Mesodermal cell (in vitro differentiated cells): Measurements from ENCODE around the gene VDR.

ENCODE experiments used
- H3K27ac ChIP-seq: 2 replicates; pipeline ENCODE4 v1.7.0; 2013; ENCODE audit warnings: mild to moderate bottlenecking, low read depth, low read length, moderate library complexity; ENCODE audit not compliant: severe bottlenecking
- H3K36me3 ChIP-seq: 2 replicates; pipeline ENCODE4 v1.7.1; 2013; ENCODE audit warnings: mild to moderate bottlenecking, low read length, moderate library complexity; ENCODE audit not compliant: control insufficient read depth, insufficient read depth
- H3K4me1 ChIP-seq: one replicate; pipeline ENCODE4 v1.7.1; 2013; ENCODE audit warnings: mild to moderate bottlenecking, low read length; ENCODE audit not compliant: insufficient read depth, control insufficient read depth, poor library complexity, severe bottlenecking
- H3K4me3 ChIP-seq: 2 replicates; pipeline ENCODE4 v1.7.0; 2013; ENCODE audit warnings: low read length, control low read depth, mild to moderate bottlenecking; ENCODE audit not compliant: insufficient read depth, poor library complexity, severe bottlenecking; ENCODE audit errors: extremely low read depth
- H3K9me3 ChIP-seq: 2 replicates; pipeline ENCODE4 v1.7.1; 2013; ENCODE audit warnings: mild to moderate bottlenecking, low read length, moderate library complexity; ENCODE audit not compliant: control insufficient read depth
- WGBS, 2 experiments: methylation state at CpG; one replicate each; pipeline ENCODE4 v1.1.5; 2013; ENCODE audit warnings: missing lambda C conversion rate in 2 of 2; ENCODE audit not compliant: insufficient coverage in 2 of 2; 5-methylcytosine and 5-hydroxymethylcytosine counted together

The VDR gene

DNA sequence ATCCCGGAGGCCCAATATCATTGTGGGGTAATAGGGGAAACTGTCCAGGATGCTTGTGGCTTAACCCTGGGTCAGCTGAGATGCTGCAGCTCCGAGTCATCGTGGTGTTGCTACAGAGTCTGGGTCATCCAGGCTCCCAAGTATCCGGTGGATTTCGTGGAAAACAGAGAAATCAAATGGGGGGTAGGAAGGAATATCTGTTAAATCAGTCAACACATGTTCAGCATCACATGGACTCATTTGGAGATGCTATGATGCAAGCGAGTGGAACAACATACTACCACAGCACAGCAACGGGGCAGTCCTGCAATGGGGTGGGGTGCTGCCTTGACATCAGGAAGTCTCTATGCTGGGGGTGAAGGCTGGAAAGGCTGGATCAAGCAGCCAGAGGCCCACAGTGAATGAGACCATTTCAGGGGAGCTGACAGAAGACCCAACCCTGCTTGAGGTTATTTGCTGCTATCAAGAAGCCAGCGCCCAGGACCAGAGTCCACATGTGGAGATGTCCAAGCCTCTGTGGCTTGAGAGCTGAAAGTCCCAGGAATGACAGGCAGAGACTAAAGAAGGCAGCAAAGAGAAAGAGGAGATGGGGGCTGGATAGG, 22.9 kb downstream of the VDR start:
- H3K27ac ChIP-seq: peak overlapping the region; percentile 32
- peaks cover 32% of the 10 kb centered on the region for H3K4me1 ChIP-seq

DNA sequence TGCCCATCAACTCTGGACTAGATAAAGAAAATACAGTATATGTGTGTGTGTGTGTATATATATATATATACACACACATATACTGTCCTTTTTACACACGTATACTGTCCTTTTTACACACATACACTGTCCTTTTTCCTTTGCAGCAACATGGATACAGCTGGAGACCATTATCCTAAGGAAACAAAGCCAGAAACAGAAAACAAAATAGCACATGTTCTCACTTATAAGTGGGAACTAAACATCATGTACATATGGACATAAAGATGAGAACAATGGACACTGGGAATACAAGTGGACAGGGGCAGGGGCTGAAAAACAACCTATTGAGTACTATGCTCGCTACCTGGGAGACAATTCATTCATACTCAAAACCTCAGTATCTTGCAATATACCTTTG, 23.7 kb downstream of the VDR start:
- Histone ChIP-seq H3K4me3 (no peak overlapping the region), H3K4me1 (peaks cover 38% of the 10 kb centered on the region), H3K36me3 (no peaks in the 10 kb centered on the region), H3K27ac (no peak overlapping the region), H3K9me3 (no peaks in the 10 kb centered on the region)
- WGBS, 2 experiments: 100% methylated on average over 1 of the region's 2 CpGs; no CpG with 5 or more reads in 1 of the 2 experiments

More for the DNA sequence above, 22.9 kb downstream of the VDR start:
- Histone ChIP-seq H3K36me3 (no peaks in the 10 kb centered on the region), H3K4me3 (no peak overlapping the region), H3K9me3 (no peaks in the 10 kb centered on the region)
- WGBS, 2 experiments: 65 to 91% methylated on average over 4 to 7 of the region's 8 CpGs

DNA sequence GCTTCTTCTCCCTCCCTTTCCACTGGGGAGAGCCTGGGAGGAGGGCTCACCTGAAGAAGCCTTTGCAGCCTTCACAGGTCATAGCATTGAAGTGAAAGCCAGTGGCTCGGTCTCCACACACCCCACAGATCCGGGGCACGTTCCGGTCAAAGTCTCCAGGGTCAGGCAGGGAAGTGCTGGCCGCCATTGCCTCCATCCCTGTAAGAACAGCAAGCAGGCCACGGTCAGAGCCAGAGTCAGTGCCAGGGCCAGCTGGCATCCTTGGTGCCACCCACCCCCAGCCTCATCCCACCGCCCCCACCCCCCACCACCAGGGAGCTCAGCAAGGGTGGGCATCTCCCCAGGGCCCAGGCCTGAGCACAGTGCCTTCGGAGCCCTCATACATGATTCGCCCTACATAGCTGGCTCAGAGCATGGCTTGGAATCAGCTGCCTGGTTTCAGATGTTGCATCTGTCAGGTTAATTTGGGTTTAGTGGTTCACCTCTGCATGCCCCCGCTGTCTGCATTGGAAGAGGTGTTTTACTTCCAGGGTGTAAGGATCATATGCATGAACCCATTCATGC, 25.8 kb downstream of the VDR start:
- WGBS, 2 experiments: 96 to 97% methylated on average over 5 to 6 of the region's 10 CpGs
- H3K9me3 ChIP-seq: no peaks in the 10 kb centered on the region
- H3K4me1 ChIP-seq: peaks cover 30% of the 10 kb centered on the region
- H3K4me3 ChIP-seq: no peak overlapping the region
- no peak overlapping the region for H3K27ac ChIP-seq
- H3K36me3 ChIP-seq: no peaks in the 10 kb centered on the region

DNA sequence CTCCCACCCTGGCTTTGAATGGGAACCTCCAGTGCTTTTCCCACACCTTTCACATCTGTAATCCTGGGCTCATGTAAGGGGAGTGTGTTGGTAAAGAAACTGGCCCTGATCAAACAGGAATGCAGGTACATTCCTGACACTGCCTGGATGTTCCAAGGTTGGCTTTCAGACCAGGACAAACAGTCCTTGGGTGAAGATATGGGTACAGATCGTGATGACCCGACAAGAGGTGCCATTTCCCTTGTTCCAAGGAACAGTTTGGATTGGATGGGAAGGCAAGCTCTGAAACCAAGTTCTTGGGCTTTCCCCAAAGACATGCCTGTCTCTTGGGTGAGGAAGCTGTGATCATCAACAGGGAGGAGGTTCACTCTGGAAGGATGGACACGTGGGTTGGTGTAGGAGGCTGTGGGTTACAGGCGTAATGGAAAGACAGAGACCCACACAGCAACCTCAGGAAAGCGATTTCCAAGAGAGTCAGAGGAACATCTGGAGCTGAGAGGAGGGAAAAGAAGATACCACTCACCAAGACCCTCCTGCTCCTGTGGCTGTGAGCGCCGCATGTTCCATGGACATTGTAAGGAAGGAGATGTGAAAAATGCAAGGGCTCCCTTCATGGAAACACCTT, 26.4 kb downstream of the VDR start:
- Histone ChIP-seq H3K4me3 (no peak overlapping the region), H3K4me1 (peaks cover 27% of the 10 kb centered on the region), H3K36me3 (no peaks in the 10 kb centered on the region), H3K9me3 (no peaks in the 10 kb centered on the region), H3K27ac (no peak overlapping the region)
- 89 to 92% methylated on average over 4 to 6 of the region's 7 CpGs for WGBS, 2 experiments

DNA sequence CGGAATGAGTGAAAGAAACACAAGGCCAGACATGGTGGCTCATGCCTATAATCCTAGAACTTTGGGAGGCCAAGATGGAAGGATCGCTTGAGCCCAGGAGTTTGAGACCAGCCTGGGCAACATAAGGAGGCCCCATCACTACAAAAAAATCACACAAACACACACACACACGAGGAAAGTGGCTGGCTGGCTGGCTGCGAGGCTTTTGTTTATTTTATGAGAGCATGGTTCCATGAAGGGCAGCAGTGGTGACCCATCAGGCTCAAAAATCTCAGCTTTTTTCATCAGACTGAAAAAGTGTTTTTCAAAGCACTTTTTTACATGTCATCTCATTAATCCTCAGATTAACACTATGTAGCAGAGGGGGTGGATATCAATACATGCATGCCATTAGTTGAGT, 27.7 kb downstream of the VDR start:
- Histone ChIP-seq H3K4me3 (no peak overlapping the region), H3K36me3 (no peaks in the 10 kb centered on the region), H3K4me1 (peaks cover 14% of the 10 kb centered on the region), H3K27ac (no peak overlapping the region), H3K9me3 (no peaks in the 10 kb centered on the region)
- 90 to 100% methylated on average over 2 of the region's 4 CpGs for WGBS, 2 experiments

DNA sequence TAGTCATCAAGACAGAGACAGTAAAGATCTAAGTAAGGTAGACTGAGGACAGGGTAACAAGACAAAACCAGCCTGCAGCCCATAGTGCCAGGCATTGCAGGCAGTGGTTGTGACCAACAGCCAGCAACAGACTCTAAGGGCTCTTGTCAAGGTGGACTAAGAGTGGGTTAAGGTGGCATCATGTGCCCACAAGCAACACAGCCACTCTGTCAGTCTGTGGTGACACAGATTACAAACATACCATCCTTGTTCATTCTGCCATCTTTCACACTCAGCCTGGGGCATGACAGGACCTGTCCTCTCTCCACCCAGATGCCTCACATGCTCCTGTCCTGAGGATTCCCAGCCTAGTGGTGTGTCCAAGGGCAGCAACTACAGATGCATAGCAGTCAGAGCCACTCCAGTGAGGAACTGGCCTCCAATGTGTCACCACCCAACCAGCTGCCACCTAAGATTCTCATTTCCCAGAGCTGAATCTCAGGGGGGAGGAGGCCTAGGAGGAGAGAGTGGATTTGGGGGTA, 28.3 kb downstream of the VDR start:
- Histone ChIP-seq H3K36me3 (no peaks in the 10 kb centered on the region), H3K4me3 (no peak overlapping the region), H3K9me3 (no peaks in the 10 kb centered on the region), H3K4me1 (peaks cover 9% of the 10 kb centered on the region), H3K27ac (no peak overlapping the region)

DNA sequence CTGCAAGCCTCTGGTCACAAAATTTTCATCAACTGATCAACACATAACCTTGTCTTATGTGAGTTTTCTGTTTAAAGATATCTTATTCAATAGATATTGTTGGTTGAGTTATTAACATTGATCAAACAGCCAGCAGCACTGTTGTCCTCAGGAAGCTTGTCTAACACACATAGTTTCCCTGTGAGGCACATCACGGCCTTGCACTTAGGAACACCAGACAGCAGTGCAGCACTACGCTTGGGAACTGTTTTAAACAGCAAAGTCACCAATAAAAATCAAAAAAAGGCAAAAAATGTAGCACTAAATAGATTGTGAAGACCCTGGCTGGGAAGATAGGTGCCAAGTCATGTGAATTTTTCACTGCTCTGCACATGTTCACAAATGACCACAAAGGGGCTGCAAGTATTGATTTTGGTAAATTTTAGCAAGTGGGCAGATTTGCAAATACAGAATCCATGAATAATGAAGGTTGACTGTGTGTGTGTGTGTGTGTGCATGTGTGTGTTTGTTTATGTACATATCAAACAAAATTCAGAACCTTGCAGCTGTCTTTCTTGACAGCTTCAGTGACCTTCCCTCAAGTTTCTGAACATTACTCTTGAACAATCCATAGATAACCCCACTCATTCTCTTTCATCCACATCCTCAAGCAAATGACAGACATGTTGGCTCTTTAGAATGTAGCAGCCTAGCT, 28.9 kb downstream of the VDR start:
- WGBS, 2 experiments: 90% methylated on average over 1 of the region's 2 CpGs; no CpG with 5 or more reads in 1 of the 2 experiments
- H3K4me3 ChIP-seq: no peak overlapping the region
- peaks cover 9% of the 10 kb centered on the region for H3K4me1 ChIP-seq
- no peak overlapping the region for H3K27ac ChIP-seq
- H3K36me3 ChIP-seq: no peaks in the 10 kb centered on the region
- no peaks in the 10 kb centered on the region for H3K9me3 ChIP-seq

DNA sequence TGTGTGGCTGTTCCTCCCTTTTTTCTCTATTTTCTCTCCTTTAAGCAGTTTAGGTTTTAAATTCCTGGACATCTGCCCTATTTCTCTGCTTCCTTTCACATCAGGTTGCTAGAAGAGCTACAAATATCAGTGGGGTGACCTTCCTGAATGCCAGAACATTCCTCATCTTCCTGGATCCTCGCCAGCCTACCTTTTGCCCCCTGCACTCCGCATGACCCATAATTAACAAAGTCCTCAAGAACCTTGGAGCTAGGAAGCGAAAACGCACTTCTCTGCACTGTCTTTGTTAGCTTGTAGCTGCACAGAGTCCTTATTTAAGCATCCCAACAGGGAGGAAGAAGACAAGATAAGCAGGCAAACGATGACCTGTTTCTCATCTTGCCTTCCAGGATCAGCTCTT, 30.5 kb downstream of the VDR start:
- Histone ChIP-seq H3K36me3 (no peaks in the 10 kb centered on the region), H3K4me1 (peaks cover 16% of the 10 kb centered on the region), H3K27ac (no peak overlapping the region), H3K4me3 (no peak overlapping the region), H3K9me3 (no peaks in the 10 kb centered on the region)
- 87 to 92% methylated on average over 4 to 5 of the region's 5 CpGs for WGBS, 2 experiments

DNA sequence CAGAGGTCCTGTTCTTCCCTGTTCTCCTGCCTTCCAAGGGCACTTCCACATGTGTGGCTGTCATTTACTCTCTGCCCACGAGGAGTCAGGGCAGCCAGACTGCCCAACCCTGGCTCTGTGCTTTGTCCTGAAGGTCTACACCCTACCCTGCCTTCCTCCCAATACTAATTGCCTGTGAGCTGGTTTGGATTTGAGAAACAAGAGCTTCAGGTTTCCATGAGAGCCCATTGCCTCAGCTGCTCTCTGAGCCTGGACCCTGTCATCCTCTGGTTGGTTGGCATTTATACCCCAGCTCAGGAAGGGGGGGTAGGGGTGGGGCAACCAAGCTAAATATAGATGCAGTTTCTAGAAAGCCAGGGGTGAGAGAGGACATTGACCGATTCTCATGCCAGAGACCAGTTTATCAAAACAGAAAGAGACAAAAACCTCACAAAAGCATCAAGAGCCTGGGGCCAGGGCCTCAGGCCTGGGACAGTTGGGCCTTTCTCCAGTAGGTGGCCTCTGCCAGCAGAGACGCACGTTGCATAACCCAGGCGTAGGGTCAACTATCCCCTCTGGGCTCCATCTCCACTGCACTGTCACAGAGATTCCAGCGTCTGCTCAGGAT, 34.5 kb downstream of the VDR start:
- H3K27ac ChIP-seq: no peak overlapping the region
- H3K36me3 ChIP-seq: no peaks in the 10 kb centered on the region
- no peak overlapping the region for H3K4me3 ChIP-seq
- H3K9me3 ChIP-seq: no peaks in the 10 kb centered on the region
- WGBS, 2 experiments: 34 to 54% methylated on average over 3 to 5 of the region's 6 CpGs
- peaks cover 7% of the 10 kb centered on the region for H3K4me1 ChIP-seq

DNA sequence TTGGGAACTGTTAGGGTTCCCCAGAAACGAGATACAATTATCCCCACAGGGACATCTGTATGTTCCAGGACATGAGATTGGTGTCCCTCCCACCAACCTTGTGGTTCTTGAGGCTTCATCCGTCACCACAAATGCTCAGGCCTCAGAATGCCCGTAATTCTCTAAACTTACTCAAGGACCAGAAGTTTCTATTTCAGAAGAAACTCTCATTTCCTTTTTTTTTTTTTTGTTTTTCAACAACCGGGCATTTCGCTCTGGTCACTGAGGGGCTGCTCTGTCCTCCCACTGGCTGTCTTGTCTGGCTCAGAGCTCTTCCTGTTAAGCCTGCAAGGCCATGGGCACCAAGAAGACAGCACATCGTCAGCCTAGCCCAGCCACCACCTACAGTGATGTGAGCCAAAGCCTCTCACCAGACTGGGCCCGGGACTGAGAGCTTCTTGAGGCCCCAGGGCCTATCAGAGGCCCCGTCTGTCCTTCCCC, 36.2 kb downstream of the VDR start:
- Histone ChIP-seq H3K4me3 (no peak overlapping the region), H3K36me3 (no peaks in the 10 kb centered on the region), H3K9me3 (no peaks in the 10 kb centered on the region), H3K4me1 (peaks cover 7% of the 10 kb centered on the region), H3K27ac (no peak overlapping the region)
- 89 to 95% methylated on average over 6 of the region's 8 CpGs for WGBS, 2 experiments
